Neural progenitor cell (in vitro differentiated cells): Measurements from ENCODE around the gene IL6. TPM values are rescaled to one million over a fixed set of nuclear protein-coding genes. Genes with fewer than 3 reads are reported as not detected.
"Not testable (repeated sequence)": the region's sequence is repeated elsewhere in the genome, so short reads cannot be mapped to it uniquely, and the experiment has no call there.

Experiments used
- DNase-seq: peaks from one replicate; pipeline ENCODE4 v3.0.0-alpha.2; 2016; ENCODE audit warnings: low spot score
- H2AFZ ChIP-seq: fragments of 200-600 bp; sonication (generic); replicated peaks from 2 replicates; pipeline ENCODE4 v1.6.1; 2016; ENCODE audit warnings: antibody characterized with exemption
- H3F3A ChIP-seq: fragments of 200-600 bp; sonication (generic); 2 replicates; pipeline ENCODE4 v1.6.1; 2016; ENCODE audit warnings: antibody characterized with exemption, low read depth
- H3K27ac ChIP-seq: fragments of 200-600 bp; sonication (generic); 2 replicates; pipeline ENCODE4 v1.5.1; 2016; ENCODE audit warnings: mild to moderate bottlenecking
- H3K27me3 ChIP-seq: fragments of 200-600 bp; sonication (generic); 2 replicates; pipeline ENCODE4 v1.6.1; 2016; ENCODE audit warnings: mild to moderate bottlenecking, moderate library complexity
- H3K36me3 ChIP-seq: fragments of 200-600 bp; sonication (generic); 2 replicates; pipeline ENCODE4 v1.5.1; 2016
- H3K4me1 ChIP-seq: fragments of 200-600 bp; sonication (generic); 2 replicates; pipeline ENCODE4 v1.6.1; 2016; ENCODE audit warnings: mixed run types
- H3K4me2 ChIP-seq: fragments of 200-600 bp; sonication (generic); 2 replicates; pipeline ENCODE4 v1.6.1; 2016
- H3K4me3 ChIP-seq: fragments of 200-600 bp; sonication (generic); 2 replicates; pipeline ENCODE4 v1.5.1; 2016
- H3K79me2 ChIP-seq: fragments of 200-600 bp; sonication (generic); 2 replicates; pipeline ENCODE4 v1.6.1; 2016; ENCODE audit warnings: low read depth
- H3K9ac ChIP-seq: fragments of 200-600 bp; sonication (generic); 2 replicates; pipeline ENCODE4 v1.6.1; 2016
- H3K9me3 ChIP-seq: fragments of 200-600 bp; sonication (generic); 2 replicates; pipeline ENCODE4 v1.5.1; 2016; ENCODE audit warnings: low read depth
- H4K20me1 ChIP-seq: fragments of 200-600 bp; sonication (generic); 2 replicates; pipeline ENCODE4 v1.6.1; 2016; ENCODE audit warnings: low read depth
- H3K27ac Mint-ChIP-seq: 3 replicates; pipeline ENCODE4 v1.8.0; 2021; ENCODE audit warnings: mixed read lengths
- H3K27me3 Mint-ChIP-seq: 2 replicates; pipeline ENCODE4 v1.8.0; 2022; ENCODE audit warnings: low read depth, mild to moderate bottlenecking, inconsistent platforms, moderate library complexity, mixed read lengths; ENCODE audit not compliant: insufficient read depth
- H3K36me3 Mint-ChIP-seq: 3 replicates; pipeline ENCODE4 v1.8.0; 2021; ENCODE audit warnings: mixed read lengths
- H3K4me1 Mint-ChIP-seq: 3 replicates; pipeline ENCODE4 v1.8.0; 2021; ENCODE audit warnings: mixed read lengths
- H3K4me3 Mint-ChIP-seq: 3 replicates; pipeline ENCODE4 v1.8.0; 2021; ENCODE audit warnings: mild to moderate bottlenecking, moderate library complexity, mixed read lengths
- H3K9me3 Mint-ChIP-seq: 3 replicates; pipeline ENCODE4 v1.8.0; 2020; ENCODE audit warnings: mixed read lengths
- CTCF ChIP-seq: fragments of 200-600 bp; sonication (generic); IDR thresholded peaks from 2 replicates; pipeline ENCODE4 v1.5.1; 2017; ENCODE audit warnings: antibody characterized with exemption, mild to moderate bottlenecking
- EZH2 ChIP-seq: fragments of 200-600 bp; sonication (generic); IDR thresholded peaks from 2 replicates; pipeline ENCODE4 v1.6.1; 2017; ENCODE audit warnings: antibody characterized with exemption, mild to moderate bottlenecking, moderate library complexity
- EZH2phosphoT487 ChIP-seq: fragments of 200-600 bp; sonication (generic); IDR thresholded peaks from 2 replicates; pipeline ENCODE4 v1.6.1; 2017; ENCODE audit warnings: antibody characterized with exemption
- total RNA-seq: library from RNA; depleted of rRNA; stranded (reverse); fragments of >200 nt; gene quantifications from 2 replicates; pipeline ENCODE4 v1.2.3, GENCODE V29; 2015; ENCODE audit warnings: low replicate concordance

IL6 gene
- total RNA-seq, 1 donor from 2014 or later, result not detected

DNA sequence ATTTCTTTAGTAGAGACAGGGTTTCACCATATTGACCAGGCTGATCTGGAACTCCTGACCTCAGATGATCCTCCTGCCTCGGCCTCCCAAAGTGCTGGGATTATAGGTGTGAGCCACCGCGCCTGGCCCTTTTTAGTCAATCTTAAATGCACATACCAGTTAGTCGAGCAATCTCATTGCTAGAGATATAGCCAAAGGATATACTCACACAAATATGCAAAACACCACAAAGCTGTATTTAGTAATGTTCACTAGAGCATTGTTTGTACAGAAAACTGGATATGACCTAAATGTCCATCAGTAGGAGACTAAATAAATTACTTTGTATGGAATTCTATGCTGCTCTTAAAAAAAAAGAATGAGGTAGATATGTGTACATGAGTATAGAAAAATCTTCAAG lies 24.5 kb upstream of the IL6 start:
- no peak for DNase-seq
- Mint-ChIP-seq H3K27me3 (peaks cover 4% of the 10 kb centered on the region), H3K36me3 (no peaks in the 10 kb centered on the region), H3K4me1 (peaks cover 14% of the 10 kb centered on the region), H3K4me3 (no peak overlapping the region), H3K27ac (no peak overlapping the region), H3K9me3 (no peaks in the 10 kb centered on the region)
- H3K4me1 ChIP-seq, result peaks cover 4% of the 10 kb centered on the region
- TF ChIP-seq EZH2phosphoT487 (no peak), EZH2 (no peak), CTCF (no peak)
- no peaks in the 10 kb centered on the region for H3K27me3 ChIP-seq
- H3K9me3 ChIP-seq, result no peaks in the 10 kb centered on the region
- no peak overlapping the region for H3K27ac ChIP-seq
- H3K4me3 ChIP-seq, result no peak overlapping the region
- no peak overlapping the region for H3K9ac ChIP-seq
- H3K36me3 ChIP-seq, result no peaks in the 10 kb centered on the region
- no peaks in the 10 kb centered on the region for H4K20me1 ChIP-seq
- no peak overlapping the region for H3K4me2 ChIP-seq
- no peaks in the 10 kb centered on the region for H3K79me2 ChIP-seq
- H3F3A ChIP-seq, result no peaks in the 10 kb centered on the region
- no peak overlapping the region for H2AFZ ChIP-seq

DNA sequence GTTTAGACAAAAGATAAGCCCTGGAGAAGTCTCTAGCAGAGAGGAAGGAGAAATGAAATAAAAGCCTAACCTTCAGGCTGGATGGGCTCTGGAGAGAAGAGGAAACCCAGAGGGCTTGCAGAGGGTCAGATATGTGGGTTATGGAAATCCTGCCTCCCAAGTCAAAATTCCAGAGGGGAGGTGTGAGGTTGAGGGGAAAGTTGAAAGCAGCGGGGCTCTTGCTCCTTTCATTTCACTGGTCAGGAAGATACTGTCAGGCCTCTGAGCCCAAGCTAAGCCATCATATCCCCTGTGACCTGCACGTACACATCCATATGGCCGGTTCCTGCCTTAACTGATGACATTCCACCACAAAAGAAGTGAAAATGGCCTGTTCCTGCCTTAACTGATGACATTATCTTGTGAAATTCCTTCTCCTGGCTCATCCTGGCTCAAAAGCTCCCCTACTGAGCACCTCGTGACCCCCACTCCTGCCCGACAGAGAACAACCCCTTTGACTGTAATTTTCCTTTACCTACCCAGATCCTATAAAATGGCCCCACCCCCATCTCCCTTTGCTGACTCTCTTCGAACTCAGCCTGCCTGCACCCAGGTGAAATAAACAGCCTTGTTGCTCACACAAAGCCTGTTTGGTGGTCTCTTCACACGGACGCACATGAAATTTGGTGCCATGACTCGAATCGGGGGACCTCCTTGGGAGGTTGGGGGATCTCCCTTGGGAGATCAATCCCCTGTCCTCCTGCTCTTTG lies 23.7 kb upstream of the IL6 start:
- not testable (repeated sequence) for H3K27ac ChIP-seq, H4K20me1 ChIP-seq, H3K9me3 ChIP-seq, H3K36me3 Mint-ChIP-seq, H3K4me3 ChIP-seq, H3K4me1 ChIP-seq, H3K4me2 ChIP-seq, H3K79me2 ChIP-seq, H3K27me3 Mint-ChIP-seq, DNase-seq, H3K9me3 Mint-ChIP-seq, H3F3A ChIP-seq, H3K36me3 ChIP-seq, H3K27me3 ChIP-seq, H3K4me3 Mint-ChIP-seq, H3K9ac ChIP-seq
- peak overlapping the region; percentile 57 for H2AFZ ChIP-seq
- H3K4me1 Mint-ChIP-seq, result peaks cover 14% of the 10 kb centered on the region
- H3K27ac Mint-ChIP-seq, result peak overlapping the region; percentile 61

- H3K9me3 ChIP-seq, DNase-seq, H4K20me1 ChIP-seq, H3F3A ChIP-seq, H3K36me3 Mint-ChIP-seq, H3K9me3 Mint-ChIP-seq, H3K27me3 Mint-ChIP-seq, H3K4me3 ChIP-seq, H3K36me3 ChIP-seq, H3K4me2 ChIP-seq, H3K4me1 ChIP-seq, H3K9ac ChIP-seq, H3K27ac ChIP-seq, H3K4me3 Mint-ChIP-seq, H3K79me2 ChIP-seq, H2AFZ ChIP-seq, H3K27me3 ChIP-seq: not testable (repeated sequence)
- peak overlapping the region; percentile 27 for H3K27ac Mint-ChIP-seq
- H3K4me1 Mint-ChIP-seq, result peaks cover 17% of the 10 kb centered on the region
Observed at GRCh38 chr7:22703978-22704610, 22.9 kb upstream of the IL6 start.

GRCh38 chr7:22704722-22705121 lies 22.3 kb upstream of the IL6 start:
- not testable (repeated sequence) for H3K27me3 Mint-ChIP-seq, H3K27me3 ChIP-seq, H3K4me2 ChIP-seq, H2AFZ ChIP-seq, H3K9ac ChIP-seq, H3K36me3 ChIP-seq, H4K20me1 ChIP-seq, H3K4me3 Mint-ChIP-seq, H3K9me3 Mint-ChIP-seq, H3K27ac ChIP-seq, H3F3A ChIP-seq, H3K4me3 ChIP-seq, DNase-seq, H3K36me3 Mint-ChIP-seq, H3K9me3 ChIP-seq, H3K79me2 ChIP-seq, H3K27ac Mint-ChIP-seq
- H3K4me1 Mint-ChIP-seq, result peaks cover 21% of the 10 kb centered on the region
- peaks cover 11% of the 10 kb centered on the region for H3K4me1 ChIP-seq

- H2AFZ ChIP-seq, H3F3A ChIP-seq, H3K79me2 ChIP-seq, H3K27ac Mint-ChIP-seq, H3K4me2 ChIP-seq, H3K4me3 ChIP-seq, H4K20me1 ChIP-seq, H3K4me3 Mint-ChIP-seq, H3K36me3 ChIP-seq, H3K9ac ChIP-seq, H3K9me3 Mint-ChIP-seq, H3K27me3 ChIP-seq, DNase-seq, H3K36me3 Mint-ChIP-seq, H3K27me3 Mint-ChIP-seq, H3K27ac ChIP-seq, H3K9me3 ChIP-seq: not testable (repeated sequence)
- H3K4me1 Mint-ChIP-seq, result peaks cover 21% of the 10 kb centered on the region
- H3K4me1 ChIP-seq, result peaks cover 11% of the 10 kb centered on the region
Observed at GRCh38 chr7:22705874-22706273, 21.1 kb upstream of the IL6 start.

GRCh38 chr7:22707026-22707691 lies 19.8 kb upstream of the IL6 start:
- not testable (repeated sequence) for H4K20me1 ChIP-seq, H3K27ac Mint-ChIP-seq, H3K4me3 ChIP-seq, H3K27ac ChIP-seq, H3K9me3 Mint-ChIP-seq, H3K9ac ChIP-seq, H3K9me3 ChIP-seq, H3K79me2 ChIP-seq, H3K27me3 ChIP-seq, H2AFZ ChIP-seq, H3K4me2 ChIP-seq, H3F3A ChIP-seq, H3K27me3 Mint-ChIP-seq, H3K36me3 Mint-ChIP-seq, DNase-seq, H3K36me3 ChIP-seq, H3K4me3 Mint-ChIP-seq
- H3K4me1 ChIP-seq, result peaks cover 11% of the 10 kb centered on the region
- H3K4me1 Mint-ChIP-seq, result peaks cover 21% of the 10 kb centered on the region

GRCh38 chr7:22708214-22708613 lies 18.8 kb upstream of the IL6 start:
- H3K4me1 Mint-ChIP-seq, result peaks cover 14% of the 10 kb centered on the region
- H3K27me3 Mint-ChIP-seq, DNase-seq, H3K9me3 Mint-ChIP-seq, H3K4me3 ChIP-seq, H3K36me3 Mint-ChIP-seq, H3K4me1 ChIP-seq, H3K79me2 ChIP-seq, H3K36me3 ChIP-seq, H3F3A ChIP-seq, H3K9me3 ChIP-seq, H3K9ac ChIP-seq, H4K20me1 ChIP-seq, H3K4me2 ChIP-seq, H2AFZ ChIP-seq, H3K27ac ChIP-seq, H3K27me3 ChIP-seq, H3K4me3 Mint-ChIP-seq, H3K27ac Mint-ChIP-seq: not testable (repeated sequence)
